HepG2 (cell line): ENCODE data around the gene TNFAIP1. TPM values are rescaled to one million over a fixed set of nuclear protein-coding genes. Genes with fewer than 3 reads are reported as not detected.

Source experiments
- ADNP ChIP-seq: sonication (generic); formaldehyde crosslinking; IDR thresholded peaks from 2 replicates; pipeline ENCODE4 v1.4.0; 2020; ENCODE audit warnings: missing genetic modification reagents
- ARID2 ChIP-seq: sonication (generic); formaldehyde crosslinking; IDR thresholded peaks from 2 replicates; pipeline ENCODE4 v1.8.1; 2022; ENCODE audit warnings: mild to moderate bottlenecking, missing genetic modification reagents, borderline replicate concordance
- CCDC6 ChIP-seq: sonication (generic); formaldehyde crosslinking; IDR thresholded peaks from 2 replicates; pipeline ENCODE4 v1.8.1; 2022; ENCODE audit warnings: mild to moderate bottlenecking, missing genetic modification reagents, moderate library complexity
- CEBPG ChIP-seq: IDR thresholded peaks from 2 replicates; pipeline ENCODE4 v1.6.1; 2016
- ELF1 ChIP-seq: sonication (generic); formaldehyde crosslinking; IDR thresholded peaks from 2 replicates; pipeline ENCODE4 v1.4.0; 2020; ENCODE audit warnings: missing genetic modification reagents
- ESRRA ChIP-seq: sonication (generic); formaldehyde crosslinking; IDR thresholded peaks from 2 replicates; pipeline ENCODE4 v1.5.1; 2020; ENCODE audit warnings: mild to moderate bottlenecking, low read depth, missing genetic modification reagents
- FUBP1 ChIP-seq: sonication (generic); formaldehyde crosslinking; IDR thresholded peaks from 2 replicates; pipeline ENCODE4 v1.5.1; 2020; ENCODE audit warnings: missing genetic modification reagents, mild to moderate bottlenecking, borderline replicate concordance
- GLMP ChIP-seq: sonication (generic); formaldehyde crosslinking; IDR thresholded peaks from 2 replicates; pipeline ENCODE4 v1.9.0; 2021; ENCODE audit warnings: missing genetic modification reagents, mild to moderate bottlenecking, borderline replicate concordance
- HDAC2 ChIP-seq: sonication (generic); formaldehyde crosslinking; IDR thresholded peaks from 2 replicates; pipeline ENCODE4 v1.4.0; 2020; ENCODE audit warnings: missing genetic modification reagents
- ISL2 ChIP-seq: sonication (generic); formaldehyde crosslinking; IDR thresholded peaks from 2 replicates; pipeline ENCODE4 v1.5.0; 2020; ENCODE audit warnings: missing genetic modification reagents
- KLF13 ChIP-seq: sonication (generic); formaldehyde crosslinking; IDR thresholded peaks from 2 replicates; pipeline ENCODE4 v1.4.0; 2020; ENCODE audit warnings: mild to moderate bottlenecking, missing genetic modification reagents
- MTA1 ChIP-seq: sonication (generic); formaldehyde crosslinking; IDR thresholded peaks from 2 replicates; pipeline ENCODE4 v1.4.0; 2020; ENCODE audit warnings: missing genetic modification reagents, mild to moderate bottlenecking, borderline replicate concordance
- NR0B2 ChIP-seq: sonication (generic); formaldehyde crosslinking; IDR thresholded peaks from 2 replicates; pipeline ENCODE4 v1.4.0; 2020; ENCODE audit warnings: mild to moderate bottlenecking, missing genetic modification reagents
- NR2F2 ChIP-seq: IDR thresholded peaks from 2 replicates; pipeline ENCODE4 v1.6.1; 2012; ENCODE audit warnings: low read depth, inconsistent platforms, borderline replicate concordance
- REL ChIP-seq: sonication (generic); formaldehyde crosslinking; conservative IDR thresholded peaks from 2 replicates; pipeline ENCODE4 v1.8.0; 2022; ENCODE audit warnings: mild to moderate bottlenecking, missing genetic modification reagents, moderate library complexity
- RORA ChIP-seq: sonication (generic); formaldehyde crosslinking; IDR thresholded peaks from 2 replicates; pipeline ENCODE4 v1.5.0; 2020; ENCODE audit warnings: mild to moderate bottlenecking, missing genetic modification reagents, moderate library complexity
- SIX4 ChIP-seq: sonication (generic); formaldehyde crosslinking; IDR thresholded peaks from 2 replicates; pipeline ENCODE4 v1.4.0; 2020; ENCODE audit warnings: missing genetic modification reagents
- SPEN ChIP-seq: sonication (generic); formaldehyde crosslinking; IDR thresholded peaks from 2 replicates; pipeline ENCODE4 v1.5.1; 2020; ENCODE audit warnings: low read depth, mild to moderate bottlenecking, missing genetic modification reagents
- TBX2 ChIP-seq: sonication (generic); formaldehyde crosslinking; IDR thresholded peaks from 2 replicates; pipeline ENCODE4 v1.5.0; 2020; ENCODE audit warnings: missing genetic modification reagents, mild to moderate bottlenecking, borderline replicate concordance
- TEAD2 ChIP-seq: sonication (generic); formaldehyde crosslinking; IDR thresholded peaks from 2 replicates; pipeline ENCODE4 v1.9.0; 2021; ENCODE audit warnings: missing genetic modification reagents
- YEATS2 ChIP-seq: sonication (generic); formaldehyde crosslinking; IDR thresholded peaks from 2 replicates; pipeline ENCODE4 v1.4.0; 2020; ENCODE audit warnings: missing genetic modification reagents, borderline replicate concordance
- ZNF232 ChIP-seq: sonication (generic); formaldehyde crosslinking; IDR thresholded peaks from 2 replicates; pipeline ENCODE4 v1.4.0; 2020; ENCODE audit warnings: missing genetic modification reagents, borderline replicate concordance
- ZNF33A ChIP-seq: sonication (generic); formaldehyde crosslinking; IDR thresholded peaks from 2 replicates; pipeline ENCODE4 v1.5.1; 2020; ENCODE audit warnings: missing genetic modification reagents, mild to moderate bottlenecking, moderate library complexity, borderline replicate concordance
- ZNF530 ChIP-seq: sonication (generic); formaldehyde crosslinking; IDR thresholded peaks from 2 replicates; pipeline ENCODE4 v1.5.0; 2020; ENCODE audit warnings: low read depth, mild to moderate bottlenecking, missing genetic modification reagents
- ZNF598 ChIP-seq: sonication (generic); formaldehyde crosslinking; IDR thresholded peaks from 2 replicates; pipeline ENCODE4 v1.5.1; 2020; ENCODE audit warnings: mild to moderate bottlenecking, missing genetic modification reagents, borderline replicate concordance
- ZNF841 ChIP-seq: sonication (generic); formaldehyde crosslinking; IDR thresholded peaks from 2 replicates; pipeline ENCODE4 v1.8.1; 2023; ENCODE audit warnings: missing genetic modification reagents, borderline replicate concordance
- ZSCAN20 ChIP-seq: sonication (generic); formaldehyde crosslinking; IDR thresholded peaks from 2 replicates; pipeline ENCODE4 v1.4.0; 2020; ENCODE audit warnings: missing genetic modification reagents, mild to moderate bottlenecking, borderline replicate concordance
- polyA plus RNA-seq, 8 experiments: library from polyadenylated mRNA; depleted of rRNA in 3 of 8; stranded (reverse) in 7 of 8; unstranded in 1 of 8; fragments of >200 nt; fragmentation: Illumina TruSeq in 4 of 8; extraction: Trizol in 4 of 8; gene quantifications; 2 replicates each; pipeline versions ENCODE4 v1.2.1 to v1.2.3, GENCODE V29; 2011 to 2016; ENCODE audit warnings: low read depth in 4 of 8, missing spikeins in 1 of 8, mixed read lengths in 1 of 8; ENCODE audit not compliant: insufficient read depth in 1 of 8
- total RNA-seq, 5 experiments: library from RNA; depleted of rRNA; stranded (reverse); fragments of >200 nt; fragmentation: Illumina TruSeq; extraction: Trizol; gene quantifications; 2 replicates each; pipeline ENCODE4 v1.2.3, GENCODE V29; 2016; ENCODE audit warnings: low read depth in 1 of 5

Gene TNFAIP1
- total and polyA plus RNA-seq, 2 of the 13 experiments (the other 11 are each of a cell fraction or from before 2014, with no cell fraction given), result 17.5 to 40.6 TPM

- no peak for TF ChIP-seq FUBP1 (CRISPR knock-in tag)
- TF ChIP-seq ISL2 (CRISPR knock-in tag), result peak; percentile 70
- peak; percentile 30; the same call in 1 of the 2 replicates for TF ChIP-seq SIX4 (CRISPR knock-in tag)
- peak; percentile 42; the same call in 1 of the 2 replicates for TF ChIP-seq CEBPG (CRISPR knock-in tag)
- 0 out of 2 replicates have a peak, but pooled peaks have one; percentile 14 for TF ChIP-seq MTA1
- no peak for TF ChIP-seq REL
- TF ChIP-seq TEAD2 (CRISPR knock-in tag), result no peak
- no peak for TF ChIP-seq ZSCAN20
- TF ChIP-seq ZNF530 (CRISPR knock-in tag), result no peak
- no peak for TF ChIP-seq ZNF33A
- TF ChIP-seq HDAC2 (CRISPR knock-in tag), result peak; percentile 53
- TF ChIP-seq YEATS2 (CRISPR knock-in tag), result peak; percentile 89; the same call in 1 of the 2 replicates
- peak; percentile 50; the same call in 1 of the 2 replicates for TF ChIP-seq TBX2 (CRISPR knock-in tag)
- TF ChIP-seq ZNF841 (CRISPR knock-in tag), result no peak
- TF ChIP-seq GLMP (CRISPR knock-in tag), result no peak
- TF ChIP-seq ZNF598 (CRISPR knock-in tag), result no peak
- TF ChIP-seq ZNF232 (CRISPR knock-in tag), result no peak
- TF ChIP-seq RORA (CRISPR knock-in tag), result no peak
- TF ChIP-seq KLF13 (CRISPR knock-in tag), result no peak
- 0 out of 2 replicates have a peak, but pooled peaks have one; percentile 35 for TF ChIP-seq CCDC6 (CRISPR knock-in tag)
- TF ChIP-seq ELF1 (CRISPR knock-in tag), result peak; percentile 92
- TF ChIP-seq ADNP, result no peak
- TF ChIP-seq ARID2 (CRISPR knock-in tag), result no peak; the same call in 1 of the 2 replicates
- no peak for TF ChIP-seq NR0B2 (CRISPR knock-in tag)
- no peak for TF ChIP-seq ESRRA (CRISPR knock-in tag)
- no peak for TF ChIP-seq NR2F2
- peak; percentile 86 for TF ChIP-seq SPEN (CRISPR knock-in tag)
Observed at GRCh38 chr17:28335201-28335958, at the start of gene TNFAIP1, which contains the start of gene IFT20 (continued).
